Head of caudate nucleus (tissue), 42 donors: Measurements from ENCODE around the gene CARS2.
"Not testable (repeated sequence)": the region's sequence is repeated elsewhere in the genome, so short reads cannot be mapped to it uniquely, and the experiment has no call there.

ENCODE experiments used
- DNase-seq, 42 donors: peaks; one replicate each; pipeline versions ENCODE4 v3.0.0 to v3.0.0-alpha.2; 2020 to 2021; ENCODE audit warnings: mixed read lengths in 7 of 42
- intact Hi-C: fragments of 100-400 bp; cut with DNase I; formaldehyde crosslinking; loops from one replicate; pipeline ENCODE4 v1.15.0; 2022

CARS2 gene

GRCh38 chr13:110644892-110645521 is 60.9 kb downstream of the CARS2 start:
- peak; percentile 40 to 87 (median 71) for DNase-seq
- intact Hi-C loops = no loop called here

DNA sequence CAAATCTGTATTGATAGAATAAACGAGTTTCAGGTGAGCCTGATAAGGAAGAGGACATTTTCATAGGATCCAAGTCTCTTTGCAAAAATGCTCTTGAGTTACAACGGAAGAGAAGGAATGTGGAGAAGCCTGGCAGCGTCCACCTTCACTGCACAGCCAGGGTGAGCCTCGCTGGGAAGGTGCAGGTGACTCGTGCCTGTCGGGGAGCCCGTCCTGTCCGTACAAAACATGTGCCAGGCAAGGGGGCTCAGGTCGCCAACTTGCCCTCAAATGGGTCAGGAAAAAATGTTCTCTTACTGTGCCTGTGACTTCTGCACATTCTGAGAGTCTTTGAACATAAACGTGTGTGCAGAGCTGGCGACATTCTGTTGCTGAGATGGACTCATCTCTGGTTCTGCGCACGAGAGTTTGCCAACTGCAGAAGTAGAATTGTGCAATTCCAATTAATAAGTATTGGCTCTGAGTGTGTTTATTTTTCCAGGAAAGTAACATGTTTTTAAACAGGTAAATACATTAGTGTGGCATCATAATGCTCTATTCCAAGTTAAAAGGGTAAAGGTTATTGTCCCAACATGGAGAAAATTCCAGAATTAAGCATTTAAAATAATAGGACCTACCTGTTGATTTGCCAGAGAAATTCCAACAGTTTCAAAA is 62.0 kb downstream of the CARS2 start:
- DNase-seq = no peak
- intact Hi-C loops = no loop called here

DNA sequence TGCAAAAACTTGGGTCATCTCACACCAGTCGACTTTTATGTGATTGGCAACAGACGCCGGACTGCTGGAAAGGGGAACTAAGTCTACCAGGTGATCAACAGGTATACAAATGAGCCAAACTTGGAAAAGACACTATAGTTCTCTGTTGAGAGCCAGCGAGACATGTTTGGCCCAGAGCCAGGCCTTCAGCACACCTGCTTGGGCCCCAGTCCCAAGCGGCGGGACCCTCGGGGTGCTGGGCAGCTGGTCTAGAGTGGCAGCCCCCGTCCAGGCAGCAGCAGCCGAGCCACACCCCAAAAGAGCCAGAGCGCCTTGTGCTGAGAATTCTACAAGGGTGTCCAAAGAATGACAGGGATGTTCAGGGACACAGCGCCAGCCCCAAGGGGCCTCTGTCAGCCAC is 62.6 kb downstream of the CARS2 start:
- intact Hi-C loops = no loop called here
- peak in 1 of 42 donors; percentile 36 for DNase-seq

GRCh38 chr13:110642291-110642981 is 63.5 kb downstream of the CARS2 start:
- DNase-seq = no peak
- intact Hi-C loops = no loop called here

- intact Hi-C loops = no loop called here
- no peak for DNase-seq
These were observed 64.6 kb downstream of the CARS2 start for GRCh38 chr13:110641055-110642015.

DNA sequence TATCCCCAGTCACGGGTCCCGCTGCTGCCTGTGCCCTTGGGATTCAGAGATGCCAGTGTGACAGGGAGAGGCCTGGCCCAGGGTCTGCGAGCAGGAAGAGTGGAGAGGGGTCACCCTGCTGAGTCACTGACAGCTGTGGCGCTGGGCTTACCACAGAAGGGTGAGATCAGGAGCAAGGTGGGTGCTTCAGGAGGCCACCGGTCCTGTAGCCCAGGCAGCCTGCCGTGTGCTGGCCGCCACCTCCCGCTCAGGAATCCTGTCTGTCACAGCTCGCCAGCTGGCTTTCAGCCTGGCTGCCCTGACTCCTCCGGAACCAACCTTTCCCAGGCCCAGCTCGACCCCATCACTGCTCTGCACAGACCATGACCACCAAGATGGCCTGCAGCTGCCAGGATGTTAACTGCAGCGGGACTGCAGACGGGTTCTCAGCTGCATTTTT is 65.3 kb downstream of the CARS2 start:
- intact Hi-C loops = no loop called here
- no peak for DNase-seq

- intact Hi-C loops = no loop called here
- DNase-seq = no peak
These were observed 66.0 kb downstream of the CARS2 start for GRCh38 chr13:110639935-110640334.

- peak in 1 of 42 donors; percentile 8 for DNase-seq
- intact Hi-C loops = no loop called here
These were observed 66.8 kb downstream of the CARS2 start for GRCh38 chr13:110638814-110639806.

- DNase-seq = peak in 2 of 42 donors; percentile 42 to 63
- intact Hi-C loops = no loop called here
These were observed 67.7 kb downstream of the CARS2 start for GRCh38 chr13:110638257-110638656.

GRCh38 chr13:110637747-110638146 is 68.2 kb downstream of the CARS2 start:
- no peak for DNase-seq
- intact Hi-C loops = no loop called here

- DNase-seq = no peak
- intact Hi-C loops = no loop called here
These were observed 68.6 kb downstream of the CARS2 start for GRCh38 chr13:110637275-110637674.

- DNase-seq = peak in 3 of 42 donors; percentile 5 to 50 (median 12)
- intact Hi-C loops = no loop called here
These were observed 69.2 kb downstream of the CARS2 start for GRCh38 chr13:110636701-110637201.

- intact Hi-C loops = no loop called here
- no peak for DNase-seq
These were observed 69.9 kb downstream of the CARS2 start for GRCh38 chr13:110636053-110636475.

DNA sequence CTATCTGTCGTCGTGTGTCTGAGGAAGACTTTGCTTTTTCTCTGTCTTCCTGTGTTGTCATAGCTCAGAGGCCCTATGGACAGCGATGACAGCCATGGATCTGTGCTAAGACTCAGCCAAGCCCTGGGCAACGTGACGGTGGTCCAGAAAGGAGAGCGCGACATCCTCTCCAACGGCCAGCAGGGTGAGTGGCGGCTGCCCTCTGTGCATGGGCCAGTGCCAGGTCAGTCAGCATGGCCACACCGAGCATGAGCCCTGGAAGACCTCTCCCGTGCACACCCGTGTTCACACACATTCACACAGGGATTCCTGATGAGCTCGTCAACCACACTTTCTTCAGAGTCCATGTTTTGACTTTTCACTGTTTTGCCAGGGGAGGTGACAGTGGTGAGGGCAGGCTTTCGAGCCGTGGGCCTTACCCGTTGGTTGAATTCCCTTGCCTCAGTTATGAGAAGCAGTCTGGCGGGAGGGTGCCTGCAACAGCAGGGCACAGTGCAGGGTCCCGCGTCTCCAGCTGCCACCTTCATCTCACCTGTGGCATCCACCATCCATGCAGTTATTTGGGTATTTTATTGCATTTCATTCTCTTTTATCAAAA is 70.4 kb downstream of the CARS2 start:
- intact Hi-C loops = no loop called here
- no peak for DNase-seq

DNA sequence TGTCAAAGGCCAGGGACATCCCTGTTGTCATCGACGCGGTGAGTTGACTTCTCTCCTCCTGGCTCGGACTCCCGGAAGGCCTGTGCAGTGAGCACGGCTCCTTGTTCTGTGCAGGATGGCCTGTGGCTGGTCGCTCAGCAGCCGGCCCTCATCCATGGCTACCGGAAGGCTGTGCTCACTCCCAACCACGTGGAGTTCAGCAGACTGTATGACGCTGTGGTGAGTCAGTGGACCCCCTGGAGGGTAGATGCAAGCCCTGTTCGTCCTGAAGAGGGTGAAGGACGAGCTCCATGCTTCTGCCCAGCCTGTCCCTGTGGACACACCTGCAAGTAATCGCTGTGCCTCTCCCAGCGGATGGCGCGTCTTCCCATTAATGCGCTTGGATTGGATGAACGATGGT is 71.4 kb downstream of the CARS2 start:
- no peak for DNase-seq
- intact Hi-C loops = no loop called here

DNA sequence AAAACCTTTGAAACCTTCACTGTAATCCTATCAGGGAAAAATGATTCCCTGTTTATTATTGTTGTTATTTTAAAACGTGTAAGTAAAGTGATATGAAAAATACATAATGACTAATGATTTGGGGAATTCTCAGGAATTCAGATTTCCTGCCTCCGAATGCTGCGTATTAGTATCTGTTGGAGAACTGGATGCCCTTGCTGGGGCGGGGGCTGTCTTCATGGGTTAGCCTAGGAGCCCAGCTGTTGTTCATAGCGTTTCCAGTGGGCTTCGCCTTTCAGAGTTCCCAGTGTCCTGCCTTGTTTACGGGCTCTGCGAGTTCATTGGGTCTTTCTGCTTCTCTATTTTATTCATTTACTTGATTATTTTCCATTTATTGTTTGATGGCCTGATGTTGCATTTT is 72.1 kb downstream of the CARS2 start:
- intact Hi-C loops = no loop called here
- DNase-seq = no peak

DNA sequence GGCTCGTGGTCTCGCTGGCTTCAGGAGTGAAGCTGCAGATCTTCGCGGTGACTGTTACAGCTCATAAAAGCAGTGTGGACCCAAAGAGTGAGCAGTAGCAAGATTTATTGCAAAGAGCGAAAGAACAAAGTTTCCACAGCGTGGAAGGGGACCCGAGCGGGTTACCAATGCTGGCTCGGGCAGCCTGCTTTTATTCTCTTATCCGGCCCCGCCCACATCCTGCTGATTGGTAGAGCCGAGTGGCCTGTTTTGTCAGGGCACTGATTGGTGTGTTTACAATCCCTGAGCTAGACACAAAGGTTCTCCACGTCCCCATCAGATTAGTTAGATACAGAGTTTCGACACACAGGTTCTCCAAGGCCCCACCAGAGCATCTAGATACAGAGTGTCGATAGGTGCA is 73.7 kb downstream of the CARS2 start:
- DNase-seq, intact Hi-C loops: not testable (repeated sequence)
